Ureter (tissue), 1 donor: ENCODE measurements around the gene AATK. TPM values are rescaled to one million over a fixed set of nuclear protein-coding genes. Genes with fewer than 3 reads are reported as not detected.

Experiments
- DNase-seq: peaks from one replicate; pipeline ENCODE4 v3.0.0-alpha.2; 2020; ENCODE audit warnings: low spot score
- total RNA-seq: library from RNA; stranded (reverse); gene quantifications from one replicate; pipeline ENCODE4 v1.2.4, GENCODE V29; 2023
- donor health status: DM: yes; HTN: yes; CAD: no.

AATK gene
- total RNA-seq, 1 donor from 2014 or later, result 3.4 TPM

DNA sequence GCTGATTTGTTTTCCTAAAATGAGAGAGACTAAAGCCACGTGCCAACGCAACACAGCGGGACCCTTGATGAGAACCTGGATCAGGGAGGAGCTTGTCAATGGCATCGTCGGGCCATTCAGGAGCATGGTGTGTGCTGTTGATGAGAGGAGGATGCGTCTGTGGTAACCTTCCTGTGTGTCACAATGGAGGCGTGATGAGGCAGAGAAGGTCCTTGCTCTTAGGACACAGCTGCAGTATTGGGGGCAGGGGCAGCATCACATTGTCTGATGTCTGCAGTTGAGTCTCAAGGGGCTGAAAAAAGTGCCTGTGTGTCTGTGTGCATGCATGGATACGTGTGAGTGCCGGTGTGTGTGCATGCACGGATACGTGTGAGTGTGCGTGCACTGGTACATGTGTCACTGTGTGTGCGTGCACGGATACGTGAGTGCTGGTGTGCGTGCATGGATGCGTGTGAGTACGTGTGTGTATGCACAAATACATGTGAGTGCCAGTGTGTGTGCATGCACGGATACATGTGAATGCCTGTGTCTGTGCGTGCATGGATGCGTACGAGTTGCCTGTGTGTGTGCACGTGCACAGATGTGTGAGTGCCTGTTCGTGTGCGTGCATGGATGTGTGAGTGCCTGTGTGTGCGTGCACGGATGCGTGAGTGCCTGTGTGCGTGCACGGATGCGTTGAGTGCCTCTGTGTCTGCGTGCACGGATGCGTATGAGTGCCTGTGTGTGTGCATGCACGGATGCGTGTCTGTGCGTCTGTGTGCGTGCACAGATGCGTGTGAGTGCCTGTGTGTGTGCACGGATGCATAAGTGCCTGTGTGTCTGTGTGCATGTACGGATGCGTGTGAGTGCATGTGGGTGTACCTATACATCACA is 91.8 kb downstream of the AATK start:
- DNase-seq, result no peak

- DNase-seq, result no peak
These were observed 94.0 kb downstream of the AATK start for GRCh38 chr17:81071761-81072741.

DNA sequence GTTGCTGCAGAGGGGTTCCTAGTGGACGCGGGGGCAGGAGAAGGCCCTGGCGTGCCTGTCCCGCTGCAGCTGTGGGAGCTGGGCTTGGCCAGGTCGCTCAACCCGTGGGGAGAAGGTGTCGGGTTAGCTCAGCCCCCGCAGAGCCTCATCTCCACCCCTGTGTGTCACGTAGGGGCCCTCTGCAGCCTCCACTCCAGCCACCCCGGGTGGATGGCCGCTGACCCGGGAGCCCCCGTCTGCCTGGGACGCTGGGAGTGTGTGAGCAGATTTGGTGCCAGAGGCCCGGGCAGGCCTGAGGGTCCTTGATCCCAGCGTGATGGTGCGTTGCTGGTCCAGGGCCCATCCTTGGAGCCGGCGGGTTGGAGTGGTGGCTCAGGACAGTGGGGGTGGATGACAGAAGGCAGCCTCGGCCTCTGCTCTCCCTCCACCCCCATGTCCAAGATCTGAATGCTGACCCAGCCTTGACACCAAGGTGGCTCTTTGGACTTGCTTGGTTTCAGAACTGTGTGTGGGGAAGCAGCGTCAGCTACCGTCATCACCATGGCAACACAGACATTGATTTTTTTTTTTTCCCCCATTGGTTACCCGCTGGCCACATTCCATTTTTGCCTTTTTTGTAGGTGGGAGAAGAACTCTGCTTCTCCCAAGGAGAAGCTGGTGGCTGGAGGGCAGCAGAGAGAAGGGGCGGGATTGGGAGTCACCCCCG is 95.3 kb downstream of the AATK start:
- DNase-seq, result no peak

GRCh38 chr17:81069135-81069645 is 96.8 kb downstream of the AATK start:
- no peak for DNase-seq

DNA sequence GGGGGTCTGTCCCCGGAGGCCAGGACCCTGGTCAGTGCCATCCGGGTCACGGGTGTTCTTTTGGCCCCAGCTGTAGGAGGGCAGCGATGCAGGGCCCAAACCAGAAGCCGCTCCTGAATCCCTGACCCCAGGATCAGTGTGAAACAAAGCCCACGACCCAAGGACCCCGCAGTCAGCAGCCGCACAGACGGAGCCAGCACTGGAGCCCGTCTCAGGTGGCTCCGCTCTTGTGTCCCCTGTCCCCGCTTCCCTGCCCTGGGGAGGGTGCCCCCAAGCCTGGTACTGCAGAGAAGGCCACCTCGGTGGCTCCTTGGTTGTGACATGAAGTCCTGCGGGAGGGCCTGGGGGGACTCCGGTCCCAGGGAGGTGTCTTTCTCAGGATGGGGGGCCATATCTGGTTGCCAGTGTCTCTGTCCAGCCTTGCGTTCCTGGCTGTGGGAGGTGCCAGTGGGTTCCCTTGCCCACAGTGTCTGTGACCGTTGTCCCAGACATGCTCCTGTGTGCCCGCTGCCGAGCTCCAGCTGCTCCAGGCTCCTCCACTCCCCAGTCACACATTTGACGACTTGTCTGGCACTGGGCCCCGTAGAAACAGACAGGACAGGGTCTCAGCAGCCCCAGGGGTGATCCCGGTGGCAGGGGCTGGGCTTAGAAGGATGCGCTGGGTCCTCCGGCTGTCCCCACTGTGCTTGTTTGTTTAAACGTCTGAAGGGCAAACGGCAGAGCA is 97.4 kb downstream of the AATK start:
- DNase-seq, result no peak

GRCh38 chr17:81067391-81067811 is 98.6 kb downstream of the AATK start:
- DNase-seq, result no peak

Other genes starting within 250 kb of the AATK start
- 26.2 TPM for gene CHMP6, start 174.4 kb downstream of the AATK start, total RNA-seq
- gene BAIAP2, start 131.1 kb downstream of the AATK start, total RNA-seq, result 48.7 TPM
- gene PVALEF, start 714 bp downstream of the AATK start, total RNA-seq, result not detected
- gene CEP131, start 56.7 kb upstream of the AATK start, total RNA-seq, result 5.4 TPM
- gene TEPSIN, start 72.8 kb upstream of the AATK start, total RNA-seq, result 37.1 TPM
- gene NDUFAF8, start 73.1 kb upstream of the AATK start, total RNA-seq, result 52.9 TPM
- 94.4 TPM for gene SLC38A10, start 129.1 kb upstream of the AATK start, total RNA-seq
- 23.7 TPM for gene BAHCC1, start 229.2 kb upstream of the AATK start, total RNA-seq